ENCODE data around the gene CD96. TPM values are rescaled to one million over a fixed set of nuclear protein-coding genes. Genes with fewer than 3 reads are reported as not detected.

Gene CD96
- total and polyA plus RNA-seq, 2 donors (not counting 3 experiments of a cell fraction or from before 2014, with no cell fraction given): not detected

DNA sequence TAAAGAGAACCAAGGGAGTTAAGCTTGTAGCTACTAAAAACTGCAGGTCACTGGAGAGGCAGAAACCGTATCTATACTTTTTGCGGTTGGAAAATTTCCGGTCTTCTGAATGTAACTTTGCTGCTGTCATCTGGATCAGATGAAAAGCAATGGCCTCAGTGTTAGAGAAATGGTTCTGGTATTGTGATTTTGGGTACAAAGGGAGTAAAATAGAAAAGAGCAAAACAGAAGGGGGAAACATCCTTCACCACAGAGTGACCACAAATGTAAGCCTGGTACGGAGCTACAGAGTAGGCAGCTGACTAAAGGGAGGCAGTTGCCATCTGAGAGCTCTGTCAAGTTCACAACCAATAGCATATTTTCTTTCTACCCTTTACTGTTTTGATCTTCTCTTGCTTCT, 5.6 kb downstream of the CD96 start:
- no peak for FAIRE-seq
- CTCF ChIA-PET: no interaction called here

More for the DNA sequence above, 5.6 kb downstream of the CD96 start:
- TF ChIP-seq, protein P1, sequence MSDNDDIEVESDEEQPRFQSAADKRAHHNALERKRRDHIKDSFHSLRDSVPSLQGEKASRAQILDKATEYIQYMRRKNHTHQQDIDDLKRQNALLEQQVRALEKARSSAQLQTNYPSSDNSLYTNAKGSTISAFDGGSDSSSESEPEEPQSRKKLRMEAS (IDR thresholded peaks at IDR 0.05; ENCODE audit: insufficient read depth, insufficient read length): no peak
- TF ChIP-seq JUN (IDR thresholded peaks at IDR 0.05; ENCODE audit: borderline replicate concordance, insufficient read depth, insufficient read length, low read depth): no peak
- TF ChIP-seq MYC (IDR thresholded peaks at IDR 0.05; ENCODE audit: low read depth, low read length): no peak
- TF ChIP-seq, protein P2, sequence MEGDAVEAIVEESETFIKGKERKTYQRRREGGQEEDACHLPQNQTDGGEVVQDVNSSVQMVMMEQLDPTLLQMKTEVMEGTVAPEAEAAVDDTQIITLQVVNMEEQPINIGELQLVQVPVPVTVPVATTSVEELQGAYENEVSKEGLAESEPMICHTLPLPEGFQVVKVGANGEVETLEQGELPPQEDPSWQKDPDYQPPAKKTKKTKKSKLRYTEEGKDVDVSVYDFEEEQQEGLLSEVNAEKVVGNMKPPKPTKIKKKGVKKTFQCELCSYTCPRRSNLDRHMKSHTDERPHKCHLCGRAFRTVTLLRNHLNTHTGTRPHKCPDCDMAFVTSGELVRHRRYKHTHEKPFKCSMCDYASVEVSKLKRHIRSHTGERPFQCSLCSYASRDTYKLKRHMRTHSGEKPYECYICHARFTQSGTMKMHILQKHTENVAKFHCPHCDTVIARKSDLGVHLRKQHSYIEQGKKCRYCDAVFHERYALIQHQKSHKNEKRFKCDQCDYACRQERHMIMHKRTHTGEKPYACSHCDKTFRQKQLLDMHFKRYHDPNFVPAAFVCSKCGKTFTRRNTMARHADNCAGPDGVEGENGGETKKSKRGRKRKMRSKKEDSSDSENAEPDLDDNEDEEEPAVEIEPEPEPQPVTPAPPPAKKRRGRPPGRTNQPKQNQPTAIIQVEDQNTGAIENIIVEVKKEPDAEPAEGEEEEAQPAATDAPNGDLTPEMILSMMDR (IDR thresholded peaks at IDR 0.05; ENCODE audit: extremely low read depth in 1 of 2, insufficient read depth in 1 of 2, low read depth in 1 of 2, low read length in 2 of 2): no peak
- TF ChIP-seq POLR2A (IDR thresholded peaks at IDR 0.05; ENCODE audit: low read depth, low read length): no peak
- TF ChIP-seq GATA2 (IDR thresholded peaks at IDR 0.05; ENCODE audit: insufficient read depth, insufficient read length, low read depth, low read length): no peak
- TF ChIP-seq FOS (IDR thresholded peaks at IDR 0.05; ENCODE audit: borderline replicate concordance, insufficient read depth, low read length): no peak
- TF ChIP-seq POLR2AphosphoS5 (IDR thresholded peaks at IDR 0.05; ENCODE audit: insufficient read depth, low read depth, low read length): no peak
- no peak for TF ChIP-seq EZH2 (IDR thresholded peaks at IDR 0.05; ENCODE audit: borderline replicate concordance, low read depth, low read length, severe bottlenecking)
- POLR2A ChIA-PET: no interaction called here
- intact Hi-C loops (cut with micrococcal nuclease) (no loop called here), dilution Hi-C loops (cut with MboI; ENCODE audit: extremely low pct_ligation_motif_present, low sequenced_read_pairs) (no loop called here)
- Histone ChIP-seq H3K27me3 (ENCODE audit: control insufficient read depth in 2 of 2, insufficient read depth in 2 of 2, low read length in 2 of 2) (peaks cover 0 to 2% of the 10 kb centered on the region in 2 experiments), H3K9me1 (replicated peaks; ENCODE audit: control insufficient read depth, extremely low read depth, insufficient read depth, low read length) (no peaks in the 10 kb centered on the region), H3K36me3 (ENCODE audit: control insufficient read depth in 2 of 2, extremely low read depth in 1 of 2, insufficient read depth in 2 of 2, low read length in 2 of 2) (no peaks in the 10 kb centered on the region), H3K9me3 (replicated peaks; ENCODE audit: control insufficient read depth, insufficient read depth, low read length) (no peaks in the 10 kb centered on the region), H2AFZ (ENCODE audit: low read depth, low read length) (no peak overlapping the region), H3K4me1 (ENCODE audit: control insufficient read depth, extremely low read depth, insufficient read depth, low read length) (no peaks in the 10 kb centered on the region), H3K4me3 (replicated peaks in 1 of 3; ENCODE audit: insufficient read depth in 1 of 3, low read depth in 1 of 3, low read length in 3 of 3) (no peak overlapping the region), H3K27ac (ENCODE audit: insufficient read depth, low read depth, low read length) (no peak overlapping the region), H3K9ac (replicated peaks; ENCODE audit: extremely low read depth, insufficient read depth, low read length) (no peak overlapping the region), H3K79me2 (ENCODE audit: control insufficient read depth, insufficient read depth, low read length) (no peaks in the 10 kb centered on the region), H4K20me1 (replicated peaks; ENCODE audit: control insufficient read depth, extremely low read depth, insufficient read depth, low read length) (no peaks in the 10 kb centered on the region), H3K4me2 (ENCODE audit: insufficient read depth, low read length) (no peak overlapping the region)
- no peak for DNase-seq (ENCODE audit: low read depth, low spot score)
- BruUV-seq (replicated peaks): no TSS peak

Measured in endothelial cell of umbilical vein (primary cell).